Mucosa of descending colon (tissue), 3 donors: ENCODE measurements around the gene ANKRD10. TPM values are rescaled to one million over a fixed set of nuclear protein-coding genes. Genes with fewer than 3 reads are reported as not detected.

Experiments used
- ATAC-seq: fragments of 200-7000 bp; cut with Tn5 transposase; one replicate; pipeline ENCODE4 v1.9.1; 2020; ENCODE audit warnings: mild to moderate bottlenecking, moderate library complexity
- DNase-seq, 3 donors: peaks; one replicate each; pipeline ENCODE4 v3.0.0-alpha.2; 2020
- H3K36me3 ChIP-seq: fragments of 200-600 bp; one replicate; pipeline ENCODE4 v1.8.0; 2021; ENCODE audit warnings: low read depth, mild to moderate bottlenecking
- H3K4me1 ChIP-seq: fragments of 200-600 bp; one replicate; pipeline ENCODE4 v1.8.0; 2021; ENCODE audit warnings: low read depth, mild to moderate bottlenecking
- H3K4me3 ChIP-seq: fragments of 200-600 bp; one replicate; pipeline ENCODE4 v1.8.0; 2021; ENCODE audit warnings: mild to moderate bottlenecking
- H3K9me3 ChIP-seq: fragments of 200-600 bp; one replicate; pipeline ENCODE4 v1.8.0; 2021; ENCODE audit warnings: mild to moderate bottlenecking
- intact Hi-C, 2 donors: fragments of 100-400 bp; cut with DNase I in 1 of 2; cut with micrococcal nuclease in 1 of 2; formaldehyde crosslinking; loops; one replicate each; pipeline versions ENCODE4 v1.11.0 to v1.11.1; 2022; cut with DNase I, micrococcal nuclease
- total RNA-seq, 3 donors: library from RNA; stranded (reverse); fragmentation: NEBNext Ultra II Directional in 2 of 3; extraction: Animal tissue kit (Norgen Biotek cat#: 25700) in 2 of 3; gene quantifications; one replicate each; pipeline versions ENCODE4 v1.2.1 to v1.2.4, GENCODE V29; 2021 to 2023
- TF ChIP-seq, protein P1 (sequence below): fragments of 200-600 bp; IDR thresholded peaks from one replicate; pipeline ENCODE4 v1.8.0; 2022; ENCODE audit warnings: antibody characterized with exemption, mild to moderate bottlenecking
- donor health status: DM: no; HTN: no; CAD: no; lungs with moderate emphysema.
- donor health status: DM: no; HTN: no; CAD: no.
- donor health status: DM: no; HTN: yes; CAD: no.

ANKRD10 gene
- total RNA-seq, 3 donors from 2014 or later = 120 to 157 (median 155) TPM

GRCh38 chr13:110828705-110829104 lies 86.2 kb downstream of the ANKRD10 start:
- DNase-seq (no peak), ATAC-seq (no peak)
- intact Hi-C loops = no loop called here
- TF ChIP-seq, protein P1, sequence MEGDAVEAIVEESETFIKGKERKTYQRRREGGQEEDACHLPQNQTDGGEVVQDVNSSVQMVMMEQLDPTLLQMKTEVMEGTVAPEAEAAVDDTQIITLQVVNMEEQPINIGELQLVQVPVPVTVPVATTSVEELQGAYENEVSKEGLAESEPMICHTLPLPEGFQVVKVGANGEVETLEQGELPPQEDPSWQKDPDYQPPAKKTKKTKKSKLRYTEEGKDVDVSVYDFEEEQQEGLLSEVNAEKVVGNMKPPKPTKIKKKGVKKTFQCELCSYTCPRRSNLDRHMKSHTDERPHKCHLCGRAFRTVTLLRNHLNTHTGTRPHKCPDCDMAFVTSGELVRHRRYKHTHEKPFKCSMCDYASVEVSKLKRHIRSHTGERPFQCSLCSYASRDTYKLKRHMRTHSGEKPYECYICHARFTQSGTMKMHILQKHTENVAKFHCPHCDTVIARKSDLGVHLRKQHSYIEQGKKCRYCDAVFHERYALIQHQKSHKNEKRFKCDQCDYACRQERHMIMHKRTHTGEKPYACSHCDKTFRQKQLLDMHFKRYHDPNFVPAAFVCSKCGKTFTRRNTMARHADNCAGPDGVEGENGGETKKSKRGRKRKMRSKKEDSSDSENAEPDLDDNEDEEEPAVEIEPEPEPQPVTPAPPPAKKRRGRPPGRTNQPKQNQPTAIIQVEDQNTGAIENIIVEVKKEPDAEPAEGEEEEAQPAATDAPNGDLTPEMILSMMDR = no peak
- H3K36me3 ChIP-seq = no peaks in the 10 kb centered on the region
- H3K4me3 ChIP-seq = no peak overlapping the region
- no peaks in the 10 kb centered on the region for H3K4me1 ChIP-seq
- no peaks in the 10 kb centered on the region for H3K9me3 ChIP-seq

Other genes starting within 250 kb of the ANKRD10 start
- gene CARS2, start 209.0 kb downstream of the ANKRD10 start, total RNA-seq = 10 to 100 TPM; 39.8 to 71.4 (median 56.4) TPM
- 10 to 100 TPM; 11.8 to 18.0 (median 13.8) TPM for gene ING1, start 201.4 kb downstream of the ANKRD10 start, total RNA-seq
- gene ARHGEF7, start 200.2 kb upstream of the ANKRD10 start, total RNA-seq = 10 to 100 TPM; 55.3 to 82.5 (median 62.6) TPM